Measurements from ENCODE around the gene OSGIN1. TPM values are rescaled to one million over a fixed set of nuclear protein-coding genes. Genes with fewer than 3 reads are reported as not detected.

Gene OSGIN1
- total RNA-seq, 1 donor from 2014 or later, result 1.6 TPM

- no peaks in the 10 kb centered on the region for H3K27me3 Mint-ChIP-seq
- ChIA-PET POLR2A (no interaction called here), CTCF (no interaction called here)
- H3K4me1 Mint-ChIP-seq, result peaks cover 4% of the 10 kb centered on the region
- no peak overlapping the region for H3K4me3 Mint-ChIP-seq
- no peak for ATAC-seq (ENCODE audit: low read depth)
- no peaks in the 10 kb centered on the region for H3K9me3 Mint-ChIP-seq
- no peaks in the 10 kb centered on the region for H3K36me3 Mint-ChIP-seq (ENCODE audit: low read depth)
- no peak for TF ChIP-seq CTCF (IDR thresholded peaks at IDR 0.05)
- H3K27ac Mint-ChIP-seq, result no peak overlapping the region
- intact Hi-C loops (cut with micrococcal nuclease), result no loop called here
- DNase-seq, result no peak
These were observed 17.8 kb upstream of the OSGIN1 start for GRCh38 chr16:83935005-83935857.

GRCh38 chr16:83935858-83936255 lies 17.2 kb upstream of the OSGIN1 start:
- TF ChIP-seq CTCF (IDR thresholded peaks at IDR 0.05), result no peak
- H3K36me3 Mint-ChIP-seq (ENCODE audit: low read depth), result no peaks in the 10 kb centered on the region
- ChIA-PET POLR2A (no interaction called here), CTCF (no interaction called here)
- H3K4me1 Mint-ChIP-seq, result peaks cover 4% of the 10 kb centered on the region
- intact Hi-C loops (cut with micrococcal nuclease), result no loop called here
- no peak for DNase-seq
- H3K27ac Mint-ChIP-seq, result no peak overlapping the region
- no peaks in the 10 kb centered on the region for H3K9me3 Mint-ChIP-seq
- H3K4me3 Mint-ChIP-seq, result no peak overlapping the region
- no peak for ATAC-seq (ENCODE audit: low read depth)
- H3K27me3 Mint-ChIP-seq, result no peaks in the 10 kb centered on the region

- ATAC-seq (ENCODE audit: low read depth), result no peak
- no peak overlapping the region for H3K27ac Mint-ChIP-seq
- CTCF ChIA-PET, result no interaction called here
- H3K36me3 Mint-ChIP-seq (ENCODE audit: low read depth), result no peaks in the 10 kb centered on the region
- H3K4me1 Mint-ChIP-seq, result peaks cover 4% of the 10 kb centered on the region
- POLR2A ChIA-PET, result interaction anchor here (0.6 kb wide), 1 partner anchor 132 kb away, joined by 3 read pairs; no protein-coding TSS in a partner anchor
- H3K9me3 Mint-ChIP-seq, result no peaks in the 10 kb centered on the region
- no peak overlapping the region for H3K4me3 Mint-ChIP-seq
- TF ChIP-seq CTCF (IDR thresholded peaks at IDR 0.05), result no peak
- intact Hi-C loops (cut with micrococcal nuclease), result no loop called here
- DNase-seq, result no peak
- H3K27me3 Mint-ChIP-seq, result no peaks in the 10 kb centered on the region
These were observed 16.4 kb upstream of the OSGIN1 start for GRCh38 chr16:83936581-83937165.

GRCh38 chr16:83937267-83937666 lies 15.8 kb upstream of the OSGIN1 start:
- POLR2A ChIA-PET, result interaction anchor here (0.6 kb wide), 1 partner anchor 132 kb away, joined by 3 read pairs; no protein-coding TSS in a partner anchor
- Mint-ChIP-seq H3K4me1 (peaks cover 4% of the 10 kb centered on the region), H3K4me3 (no peak overlapping the region), H3K36me3 (ENCODE audit: low read depth) (no peaks in the 10 kb centered on the region), H3K27me3 (no peaks in the 10 kb centered on the region), H3K27ac (no peak overlapping the region), H3K9me3 (no peaks in the 10 kb centered on the region)
- no peak for DNase-seq
- intact Hi-C loops (cut with micrococcal nuclease), result no loop called here
- TF ChIP-seq CTCF (IDR thresholded peaks at IDR 0.05), result no peak
- no peak for ATAC-seq (ENCODE audit: low read depth)
- CTCF ChIA-PET, result no interaction called here
